Measurements from ENCODE around the gene CRYBB1.

Gene CRYBB1

DNA sequence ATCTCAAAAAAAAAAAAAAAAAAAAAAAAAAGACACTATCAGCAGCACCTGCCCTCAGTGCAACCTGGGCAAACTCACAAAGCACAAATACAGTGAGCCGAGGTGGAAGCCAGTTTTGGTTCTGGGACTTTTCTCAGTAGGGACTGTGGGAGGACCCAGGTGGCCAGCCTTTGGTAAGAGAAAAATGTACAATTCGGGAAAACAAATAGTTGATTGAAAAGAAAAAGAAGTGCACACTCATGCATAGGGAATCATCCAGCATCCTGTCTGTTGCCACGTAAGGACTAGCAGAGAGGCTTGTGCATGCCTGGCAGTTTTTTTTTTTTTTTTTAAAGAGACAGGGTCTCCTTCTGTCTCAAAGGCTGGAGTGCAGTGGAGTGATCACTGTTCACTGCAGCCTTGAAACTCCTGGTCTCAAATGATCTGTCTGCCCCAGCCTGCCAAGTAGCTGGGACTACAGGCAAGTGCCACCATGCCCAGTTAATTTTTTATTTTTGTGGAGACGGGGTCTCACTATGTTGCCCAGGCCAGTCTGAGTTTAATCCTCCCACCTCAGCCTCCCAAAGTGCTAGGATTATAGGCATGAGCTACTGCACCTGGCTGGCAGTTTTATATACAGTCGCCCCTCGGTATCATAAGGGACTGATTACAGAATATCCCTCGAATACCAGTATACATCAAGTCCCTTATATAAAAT, 64.6 kb downstream of the CRYBB1 start:
- DNase-seq (ENCODE audit: low read depth) = peak; percentile 75

DNA sequence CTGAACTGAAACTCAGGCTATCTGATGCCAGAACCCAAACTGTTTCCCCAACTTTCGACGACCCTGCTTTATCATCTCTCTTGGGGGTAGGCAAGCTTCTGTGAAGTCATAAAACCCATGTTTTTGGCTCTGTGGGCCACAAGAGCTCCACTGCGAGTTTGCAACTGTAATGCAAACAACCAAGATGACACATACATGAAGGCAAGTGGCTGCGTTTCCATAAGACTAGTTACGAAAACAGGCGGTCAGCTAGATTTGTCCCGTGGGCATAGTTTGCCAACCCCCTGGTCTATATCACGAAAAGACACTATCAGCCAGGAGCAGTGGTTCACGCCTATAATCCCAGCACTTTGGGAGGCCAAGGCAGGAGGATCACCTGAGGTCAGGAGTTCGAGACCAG, 65.4 kb downstream of the CRYBB1 start:
- no peak for DNase-seq (ENCODE audit: low read depth)

DNA sequence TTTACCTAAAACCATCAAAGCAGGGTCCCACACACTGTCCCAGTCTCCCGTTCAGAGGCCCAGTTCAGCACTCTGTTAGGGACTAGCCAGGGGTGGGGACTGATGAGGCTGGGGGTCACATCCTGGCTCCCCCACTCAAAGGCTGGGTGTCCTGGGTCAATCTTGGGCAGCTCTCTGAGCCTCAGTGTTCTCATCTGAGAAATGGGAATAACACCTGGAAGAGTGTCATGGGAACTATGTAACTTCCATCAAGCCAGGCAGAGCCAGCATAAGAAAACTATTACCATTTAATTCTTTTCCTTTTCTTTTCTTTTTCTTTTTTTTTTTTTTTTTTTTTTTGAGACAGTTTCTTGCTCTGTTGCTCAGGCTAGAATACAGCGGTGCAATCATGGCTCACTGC, 66.3 kb downstream of the CRYBB1 start:
- no peak for DNase-seq (ENCODE audit: low read depth)

DNA sequence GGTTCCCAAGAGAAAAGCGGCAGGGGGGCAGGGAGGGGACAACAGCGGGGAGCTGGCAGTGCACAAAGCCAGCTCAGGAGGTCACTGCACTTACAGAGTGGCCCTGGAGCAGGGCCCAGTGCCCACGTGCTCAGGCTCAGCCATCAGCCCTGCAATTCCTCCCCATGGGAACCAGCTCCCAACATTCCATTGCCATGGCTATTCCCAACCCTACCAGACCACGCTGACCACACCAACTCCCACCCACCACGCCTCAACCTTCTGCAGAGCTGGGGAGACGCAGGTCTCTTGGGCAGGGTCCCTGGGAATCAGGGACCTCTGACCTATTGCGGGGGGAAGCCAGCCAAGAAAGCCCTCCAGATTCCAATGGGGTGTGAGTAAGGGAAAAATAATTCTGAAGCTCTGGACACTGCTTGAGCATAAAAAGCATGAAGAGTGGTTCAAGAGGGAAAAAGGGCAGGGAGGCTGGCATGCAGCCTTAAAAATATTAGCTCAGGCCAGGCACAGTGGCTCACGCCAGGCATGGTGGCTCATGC, 67.3 kb downstream of the CRYBB1 start:
- DNase-seq (ENCODE audit: low read depth) = peak; percentile 63

DNA sequence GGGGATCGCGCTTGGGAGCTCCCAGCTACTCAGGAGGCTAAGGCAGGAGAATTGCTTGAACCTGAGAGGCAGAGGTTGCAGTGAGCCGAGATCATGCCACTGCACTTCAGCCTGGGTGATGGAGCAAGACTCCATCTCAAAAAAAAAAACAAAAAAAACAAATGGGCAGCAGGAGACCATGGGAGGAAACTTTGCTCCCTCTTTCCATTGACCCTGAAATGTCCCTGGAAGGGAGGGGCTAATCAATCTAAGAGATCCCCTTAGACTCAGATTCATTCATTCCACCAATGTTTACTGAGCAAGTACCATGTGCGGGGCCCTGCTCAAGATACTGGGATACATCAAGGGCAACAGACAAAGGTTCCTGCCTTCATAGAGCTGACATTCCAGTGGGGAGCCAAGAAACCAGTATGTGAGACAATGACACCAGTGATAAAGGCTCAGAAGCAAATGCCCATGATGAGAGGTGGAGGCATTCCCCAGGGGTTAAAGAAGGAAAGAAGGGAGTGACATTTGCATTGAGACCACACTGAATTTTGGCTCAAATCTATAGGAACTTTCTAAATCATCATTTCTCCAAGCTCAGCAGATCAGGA, 67.8 kb downstream of the CRYBB1 start:
- no peak for DNase-seq (ENCODE audit: low read depth)

Measured in non-pigmented ciliary epithelial cell (primary cell).